Caco-2 (cell line): ENCODE measurements around the gene GPS2. TPM values are rescaled to one million over a fixed set of nuclear protein-coding genes. Genes with fewer than 3 reads are reported as not detected.

Source experiments
- BruUV-seq: library from RNA; stranded (reverse); fragments of 400-500 nt; replicated peaks from 2 replicates; lab custom pipeline; 2021; lab: Mats Ljungman, UMichigan
- CTCF ChIA-PET: fragments of 300-600 bp; sonication (Branson Sonifier 250); formaldehyde crosslinking; loops from one replicate; lab custom pipeline; 2022; ENCODE audit warnings: antibody characterized with exemption; lab: Charles Lee
- POLR2A ChIA-PET: fragments of 300-600 bp; sonication (Branson Sonifier 250); formaldehyde crosslinking; loops from one replicate; lab custom pipeline; 2022; ENCODE audit warnings: antibody characterized with exemption; lab: Charles Lee
- DNase-seq, 2 experiments: peaks; one replicate each; pipeline versions ENCODE4 v3.0.0 to v3.0.0-alpha.2; 2020 to 2022
- H3K27me3 ChIP-seq: replicated peaks from 2 replicates; pipeline ENCODE4 v1.6.0; 2011; ENCODE audit warnings: low read length; ENCODE audit not compliant: control insufficient read depth, insufficient read depth
- H3K36me3 ChIP-seq: 2 replicates; pipeline ENCODE4 v1.5.1; 2011; ENCODE audit warnings: low read length; ENCODE audit not compliant: control insufficient read depth, insufficient read depth
- H3K4me1 ChIP-seq: fragments of 250-450 bp; sonication (Bioruptor Pico); 2 replicates; pipeline ENCODE4 v1.5.1; 2020; ENCODE audit warnings: mild to moderate bottlenecking
- H3K4me3 ChIP-seq: 2 replicates; pipeline ENCODE4 v1.5.1; 2011; ENCODE audit warnings: low read depth, mild to moderate bottlenecking, control low read depth, low read length
- H3K9me3 ChIP-seq: fragments of 250-450 bp; sonication (Bioruptor Pico); 2 replicates; pipeline ENCODE4 v1.5.1; 2020; ENCODE audit warnings: mild to moderate bottlenecking, moderate library complexity
- H3K27ac Mint-ChIP-seq: one replicate; pipeline ENCODE4 v1.8.0; 2022; ENCODE audit warnings: mixed read lengths; ENCODE audit not compliant: unreplicated experiment
- H3K27me3 Mint-ChIP-seq: one replicate; pipeline ENCODE4 v1.8.0; 2022; ENCODE audit warnings: mixed read lengths; ENCODE audit not compliant: insufficient read depth, unreplicated experiment
- H3K36me3 Mint-ChIP-seq: one replicate; pipeline ENCODE4 v1.8.0; 2022; ENCODE audit warnings: mild to moderate bottlenecking, mixed read lengths; ENCODE audit not compliant: insufficient read depth, unreplicated experiment
- H3K4me1 Mint-ChIP-seq: one replicate; pipeline ENCODE4 v1.8.0; 2022; ENCODE audit warnings: low read depth, mixed read lengths; ENCODE audit not compliant: unreplicated experiment
- H3K4me3 Mint-ChIP-seq: one replicate; pipeline ENCODE4 v1.8.0; 2022; ENCODE audit warnings: mild to moderate bottlenecking, moderate library complexity, mixed read lengths; ENCODE audit not compliant: unreplicated experiment
- H3K9me3 Mint-ChIP-seq: one replicate; pipeline ENCODE4 v1.8.0; 2022; ENCODE audit warnings: mixed read lengths; ENCODE audit not compliant: unreplicated experiment
- intact Hi-C: fragments of 100-400 bp; cut with micrococcal nuclease; formaldehyde crosslinking; loops from one replicate; pipeline ENCODE4 v1.10.0; 2022; ENCODE audit not compliant: unreplicated experiment
- total RNA-seq: library from RNA; stranded (reverse); gene quantifications from 2 replicates; pipeline ENCODE4 v1.2.3, GENCODE V29; 2022
- TF ChIP-seq, protein P1 (sequence below), 2 experiments: fragments of 200-600 bp in 1 of 2; IDR thresholded peaks; 1 replicate in 1 of 2; 2 replicates in 1 of 2; pipeline versions ENCODE4 v1.5.1 to v1.8.0; 2011 to 2022; ENCODE audit warnings: antibody characterized with exemption in 1 of 2, control low read depth in 1 of 2, inconsistent platforms in 1 of 2, low read depth in 1 of 2, low read length in 1 of 2, mild to moderate bottlenecking in 1 of 2, moderate library complexity in 1 of 2; ENCODE audit not compliant: insufficient read depth in 1 of 2, severe bottlenecking in 1 of 2, unreplicated experiment in 1 of 2

GPS2 gene
- total RNA-seq, 1 experiment from 2014 or later: 39.2 TPM

DNA sequence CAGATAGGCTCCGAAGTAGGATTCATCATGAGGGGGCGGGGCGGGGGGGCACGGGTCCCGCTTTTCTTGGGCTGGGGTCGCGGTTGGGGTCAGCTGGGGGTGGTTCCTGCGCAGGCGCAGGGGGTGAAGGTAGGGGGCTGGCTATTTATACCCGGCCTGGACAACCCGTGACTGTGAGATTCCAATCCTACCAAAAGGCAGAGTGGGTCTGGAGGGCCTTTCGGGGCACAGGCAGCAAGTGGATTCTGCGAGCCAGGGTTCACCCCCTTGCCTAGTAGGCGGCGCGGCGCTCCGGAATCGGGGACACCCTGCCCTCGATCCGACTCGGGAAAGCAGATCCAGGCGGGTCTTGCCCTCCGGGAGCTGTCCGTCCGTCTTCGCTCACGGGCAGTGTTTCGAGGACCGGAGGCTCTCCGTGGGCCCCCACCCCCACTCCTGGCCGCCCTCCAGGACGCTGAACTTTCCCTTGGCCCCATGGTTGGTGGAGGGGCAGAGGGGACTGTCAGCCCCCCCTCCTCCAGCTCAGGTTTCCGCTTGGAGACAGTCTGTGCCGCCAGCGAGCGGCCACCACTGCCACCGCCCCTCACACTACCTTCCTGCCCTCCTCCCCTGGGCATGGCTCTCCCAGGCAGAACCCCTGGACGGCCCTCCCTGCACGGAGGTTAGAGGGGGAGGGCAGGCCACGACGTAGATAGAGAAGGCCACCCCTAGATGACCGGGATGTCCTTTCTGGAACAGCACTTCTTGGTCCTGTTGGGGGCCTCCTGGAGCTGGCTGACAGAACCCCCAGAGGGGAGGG lies 33.0 kb downstream of the GPS2 start:
- intact Hi-C loops: loop anchor here (1.0 kb wide), 1 partner anchor 12 kb away; the partner anchor contains the start of gene YBX2
- TF ChIP-seq, protein P1, sequence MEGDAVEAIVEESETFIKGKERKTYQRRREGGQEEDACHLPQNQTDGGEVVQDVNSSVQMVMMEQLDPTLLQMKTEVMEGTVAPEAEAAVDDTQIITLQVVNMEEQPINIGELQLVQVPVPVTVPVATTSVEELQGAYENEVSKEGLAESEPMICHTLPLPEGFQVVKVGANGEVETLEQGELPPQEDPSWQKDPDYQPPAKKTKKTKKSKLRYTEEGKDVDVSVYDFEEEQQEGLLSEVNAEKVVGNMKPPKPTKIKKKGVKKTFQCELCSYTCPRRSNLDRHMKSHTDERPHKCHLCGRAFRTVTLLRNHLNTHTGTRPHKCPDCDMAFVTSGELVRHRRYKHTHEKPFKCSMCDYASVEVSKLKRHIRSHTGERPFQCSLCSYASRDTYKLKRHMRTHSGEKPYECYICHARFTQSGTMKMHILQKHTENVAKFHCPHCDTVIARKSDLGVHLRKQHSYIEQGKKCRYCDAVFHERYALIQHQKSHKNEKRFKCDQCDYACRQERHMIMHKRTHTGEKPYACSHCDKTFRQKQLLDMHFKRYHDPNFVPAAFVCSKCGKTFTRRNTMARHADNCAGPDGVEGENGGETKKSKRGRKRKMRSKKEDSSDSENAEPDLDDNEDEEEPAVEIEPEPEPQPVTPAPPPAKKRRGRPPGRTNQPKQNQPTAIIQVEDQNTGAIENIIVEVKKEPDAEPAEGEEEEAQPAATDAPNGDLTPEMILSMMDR (IDR thresholded peaks at IDR 0.05; ENCODE audit: insufficient read depth in 1 of 2, low read depth in 1 of 2, low read length in 1 of 2, severe bottlenecking in 1 of 2, unreplicated experiment in 1 of 2): no peak
- Histone ChIP-seq H3K36me3 (no peaks in the 10 kb centered on the region), H3K9me3 (no peaks in the 10 kb centered on the region), H3K4me3 (peak overlapping the region; percentile 54), H3K4me1 (peaks cover 3% of the 10 kb centered on the region; the same call in 1 of the 2 replicates), H3K27me3 (no peaks in the 10 kb centered on the region)
- Mint-ChIP-seq H3K4me3 (peak overlapping the region; percentile 85), H3K27me3 (no peaks in the 10 kb centered on the region), H3K36me3 (peaks cover 5% of the 10 kb centered on the region), H3K27ac (peak overlapping the region; percentile 85), H3K4me1 (peaks cover 8% of the 10 kb centered on the region), H3K9me3 (no peaks in the 10 kb centered on the region)
- CTCF ChIA-PET: interaction anchor here (0.8 to 1.4 kb wide), 2 partner anchors 12 to 21 kb away, joined by 4 to 6 read pairs; no protein-coding TSS in a partner anchor
- TSS peak; percentile 35 for BruUV-seq
- POLR2A ChIA-PET: interaction anchor here (1.5 kb wide), 1 partner anchor 122 kb away, joined by 3 read pairs; the partner anchor contains the start of gene TMEM256
- no peak for DNase-seq

DNA sequence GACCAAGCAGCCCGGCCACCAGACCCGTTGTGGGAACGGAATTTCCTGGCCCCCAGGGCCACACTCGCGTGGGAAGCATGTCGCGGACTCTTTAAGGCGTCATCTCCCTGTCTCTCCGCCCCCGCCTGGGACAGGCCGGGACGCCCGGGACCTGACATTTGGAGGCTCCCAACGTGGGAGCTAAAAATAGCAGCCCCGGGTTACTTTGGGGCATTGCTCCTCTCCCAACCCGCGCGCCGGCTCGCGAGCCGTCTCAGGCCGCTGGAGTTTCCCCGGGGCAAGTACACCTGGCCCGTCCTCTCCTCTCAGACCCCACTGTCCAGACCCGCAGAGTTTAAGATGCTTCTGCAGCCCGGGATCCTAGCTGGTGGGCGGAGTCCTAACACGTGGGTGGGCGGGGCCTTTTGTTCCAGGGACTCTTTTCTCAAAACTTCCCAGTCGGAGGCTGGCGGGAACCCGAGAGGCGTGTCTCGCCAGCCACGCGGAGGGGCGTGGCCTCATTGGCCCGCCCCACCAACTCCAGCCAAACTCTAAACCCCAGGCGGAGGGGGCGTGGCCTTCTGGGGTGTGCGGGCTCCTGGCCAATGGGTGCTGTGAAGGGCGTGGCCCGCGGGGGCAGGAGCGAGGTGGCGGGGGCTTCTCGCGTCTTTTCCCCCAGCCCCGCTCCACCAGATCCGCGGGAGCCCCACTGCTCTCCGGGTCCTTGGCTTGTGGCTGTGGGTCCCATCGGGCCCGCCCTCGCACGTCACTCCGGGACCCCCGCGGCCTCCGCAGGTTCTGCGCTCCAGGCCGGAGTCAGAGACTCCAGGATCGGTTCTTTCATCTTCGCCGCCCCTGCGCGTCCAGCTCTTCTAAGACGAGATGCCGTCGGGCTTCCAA lies 33.8 kb downstream of the GPS2 start, which contains the start of gene SLC2A4:
SLC2A4 (plus strand) TSS at position 645 of the 879 bp plus-strand sequence; CDS start at position 862, 217 bp downstream.
- Mint-ChIP-seq H3K4me3 (peak within 1 kb of the TSS; percentile 85), H3K27me3 (no peaks in the 10 kb centered on the region), H3K9me3 (no peaks in the 10 kb centered on the region), H3K27ac (peak within 1 kb of the TSS; percentile 85), H3K36me3 (peaks cover 5% of the 10 kb centered on the region), H3K4me1 (peaks cover 8% of the 10 kb centered on the region)
- POLR2A ChIA-PET: interaction anchor here (0.6 to 1.5 kb wide), 5 partner anchors 10 to 279 kb away, joined by 3 to 5 read pairs (median 3); partner anchors contain the start of gene TMEM256
- DNase-seq: peak; percentile 91 to 92
- CTCF ChIA-PET: interaction anchor here (0.6 to 1.8 kb wide), 9 partner anchors 11 to 603 kb away, joined by 3 to 20 read pairs (median 6); partner anchors contain the start of gene ATP1B2
- intact Hi-C loops: loop anchor here (1.0 kb wide), 1 partner anchor 13 kb away; the partner anchor contains the start of gene YBX2
- peaks cover 3% of the 10 kb centered on the region; the same call in 1 of the 2 replicates for H3K4me1 ChIP-seq
- BruUV-seq: no TSS peak
- no peaks in the 10 kb centered on the region for H3K36me3 ChIP-seq
- H3K4me3 ChIP-seq: peak within 1 kb of the TSS; percentile 54
- no peaks in the 10 kb centered on the region for H3K9me3 ChIP-seq
- H3K27me3 ChIP-seq: no peaks in the 10 kb centered on the region
- TF ChIP-seq, protein P1 (IDR thresholded peaks at IDR 0.05; ENCODE audit: insufficient read depth in 1 of 2, low read depth in 1 of 2, low read length in 1 of 2, severe bottlenecking in 1 of 2, unreplicated experiment in 1 of 2): no peak
